ENCODE results near the gene UTP18. TPM values are rescaled to one million over a fixed set of nuclear protein-coding genes. Genes with fewer than 3 reads are reported as not detected.

UTP18 gene
- total and polyA plus RNA-seq, 2 of the 13 experiments (the other 11 are each of a cell fraction or from before 2014, with no cell fraction given), result 35.2 to 104 TPM

DNA sequence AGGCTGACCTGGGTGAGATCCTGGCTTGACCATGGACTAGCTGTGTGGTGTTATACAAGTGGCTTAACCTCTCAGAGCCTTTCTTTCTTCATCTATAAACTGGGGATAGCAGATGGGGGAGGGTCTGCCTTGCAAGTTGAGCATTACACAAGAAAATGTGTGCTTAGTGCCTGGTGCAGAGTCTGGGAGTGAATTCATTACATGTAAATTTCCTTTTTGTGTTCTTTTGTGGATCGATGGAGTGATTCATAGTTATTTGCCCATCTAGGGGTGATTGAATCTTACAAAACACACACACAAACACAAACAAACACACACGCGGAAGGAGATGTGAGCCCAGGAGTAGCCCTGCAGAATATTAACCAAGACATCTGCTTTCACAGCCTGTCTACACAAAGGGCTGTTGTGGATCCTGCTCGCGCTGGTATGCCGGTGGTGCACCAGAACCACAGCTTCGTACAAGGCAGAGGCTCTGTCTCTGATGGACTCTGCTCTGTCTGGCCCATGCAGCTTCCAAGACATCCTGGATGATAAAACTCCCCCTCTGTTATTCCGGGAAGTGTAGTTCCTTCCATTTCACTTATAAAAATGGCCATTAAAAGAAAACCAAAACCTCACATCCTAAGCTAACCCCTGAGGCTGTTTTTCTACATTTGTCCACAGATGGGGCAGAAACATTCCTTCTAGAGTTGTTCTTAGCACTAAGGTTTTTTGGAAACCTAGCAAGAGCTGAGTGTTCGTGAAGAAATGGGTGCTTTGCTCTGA, 86.1 kb downstream of the UTP18 start (continued):
- TF ChIP-seq ZBTB21 (CRISPR knock-in tag; IDR thresholded peaks at IDR 0.05) (no peak), NFRKB (IDR thresholded peaks at IDR 0.05) (no peak), RXRB (CRISPR knock-in tag; IDR thresholded peaks at IDR 0.05; ENCODE audit: borderline replicate concordance) (peak; percentile 20; the same call in 1 of the 2 replicates), ZNF678 (CRISPR knock-in tag; IDR thresholded peaks at IDR 0.05) (no peak), SMARCC2 (IDR thresholded peaks at IDR 0.05) (no peak), ZNF160 (CRISPR knock-in tag; IDR thresholded peaks at IDR 0.05) (no peak), ARID2 (CRISPR knock-in tag; IDR thresholded peaks at IDR 0.05; ENCODE audit: borderline replicate concordance) (0 out of 2 replicates have a peak, but pooled peaks have one; percentile 74), ETV5 (CRISPR knock-in tag; IDR thresholded peaks at IDR 0.05; ENCODE audit: borderline replicate concordance) (peak; percentile 52; the same call in 1 of the 2 replicates), ZNF431 (CRISPR knock-in tag; IDR thresholded peaks at IDR 0.05; ENCODE audit: borderline replicate concordance, low read depth) (no peak), ZNF816 (CRISPR knock-in tag; IDR thresholded peaks at IDR 0.05; ENCODE audit: borderline replicate concordance) (no peak), ZNF749 (CRISPR knock-in tag; IDR thresholded peaks at IDR 0.05; ENCODE audit: borderline replicate concordance) (no peak), NFE2 (CRISPR knock-in tag; IDR thresholded peaks at IDR 0.05) (no peak)
- TF ChIP-seq, protein P1, sequence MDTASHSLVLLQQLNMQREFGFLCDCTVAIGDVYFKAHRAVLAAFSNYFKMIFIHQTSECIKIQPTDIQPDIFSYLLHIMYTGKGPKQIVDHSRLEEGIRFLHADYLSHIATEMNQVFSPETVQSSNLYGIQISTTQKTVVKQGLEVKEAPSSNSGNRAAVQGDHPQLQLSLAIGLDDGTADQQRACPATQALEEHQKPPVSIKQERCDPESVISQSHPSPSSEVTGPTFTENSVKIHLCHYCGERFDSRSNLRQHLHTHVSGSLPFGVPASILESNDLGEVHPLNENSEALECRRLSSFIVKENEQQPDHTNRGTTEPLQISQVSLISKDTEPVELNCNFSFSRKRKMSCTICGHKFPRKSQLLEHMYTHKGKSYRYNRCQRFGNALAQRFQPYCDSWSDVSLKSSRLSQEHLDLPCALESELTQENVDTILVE (CRISPR knock-in tag; IDR thresholded peaks at IDR 0.05), result 0 out of 2 replicates have a peak, but pooled peaks have one; percentile 47
- TF ChIP-seq, protein P2, sequence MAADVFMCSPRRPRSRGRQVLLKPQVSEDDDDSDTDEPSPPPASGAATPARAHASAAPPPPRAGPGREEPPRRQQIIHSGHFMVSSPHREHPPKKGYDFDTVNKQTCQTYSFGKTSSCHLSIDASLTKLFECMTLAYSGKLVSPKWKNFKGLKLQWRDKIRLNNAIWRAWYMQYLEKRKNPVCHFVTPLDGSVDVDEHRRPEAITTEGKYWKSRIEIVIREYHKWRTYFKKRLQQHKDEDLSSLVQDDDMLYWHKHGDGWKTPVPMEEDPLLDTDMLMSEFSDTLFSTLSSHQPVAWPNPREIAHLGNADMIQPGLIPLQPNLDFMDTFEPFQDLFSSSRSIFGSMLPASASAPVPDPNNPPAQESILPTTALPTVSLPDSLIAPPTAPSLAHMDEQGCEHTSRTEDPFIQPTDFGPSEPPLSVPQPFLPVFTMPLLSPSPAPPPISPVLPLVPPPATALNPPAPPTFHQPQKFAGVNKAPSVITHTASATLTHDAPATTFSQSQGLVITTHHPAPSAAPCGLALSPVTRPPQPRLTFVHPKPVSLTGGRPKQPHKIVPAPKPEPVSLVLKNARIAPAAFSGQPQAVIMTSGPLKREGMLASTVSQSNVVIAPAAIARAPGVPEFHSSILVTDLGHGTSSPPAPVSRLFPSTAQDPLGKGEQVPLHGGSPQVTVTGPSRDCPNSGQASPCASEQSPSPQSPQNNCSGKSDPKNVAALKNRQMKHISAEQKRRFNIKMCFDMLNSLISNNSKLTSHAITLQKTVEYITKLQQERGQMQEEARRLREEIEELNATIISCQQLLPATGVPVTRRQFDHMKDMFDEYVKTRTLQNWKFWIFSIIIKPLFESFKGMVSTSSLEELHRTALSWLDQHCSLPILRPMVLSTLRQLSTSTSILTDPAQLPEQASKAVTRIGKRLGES (CRISPR knock-in tag; IDR thresholded peaks at IDR 0.05; ENCODE audit: borderline replicate concordance), result no peak
- TF ChIP-seq, protein P3, sequence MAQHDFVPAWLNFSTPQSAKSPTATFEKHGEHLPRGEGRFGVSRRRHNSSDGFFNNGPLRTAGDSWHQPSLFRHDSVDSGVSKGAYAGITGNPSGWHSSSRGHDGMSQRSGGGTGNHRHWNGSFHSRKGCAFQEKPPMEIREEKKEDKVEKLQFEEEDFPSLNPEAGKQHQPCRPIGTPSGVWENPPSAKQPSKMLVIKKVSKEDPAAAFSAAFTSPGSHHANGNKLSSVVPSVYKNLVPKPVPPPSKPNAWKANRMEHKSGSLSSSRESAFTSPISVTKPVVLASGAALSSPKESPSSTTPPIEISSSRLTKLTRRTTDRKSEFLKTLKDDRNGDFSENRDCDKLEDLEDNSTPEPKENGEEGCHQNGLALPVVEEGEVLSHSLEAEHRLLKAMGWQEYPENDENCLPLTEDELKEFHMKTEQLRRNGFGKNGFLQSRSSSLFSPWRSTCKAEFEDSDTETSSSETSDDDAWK (CRISPR knock-in tag; IDR thresholded peaks at IDR 0.05), result no peak
- TF ChIP-seq, protein P4, sequence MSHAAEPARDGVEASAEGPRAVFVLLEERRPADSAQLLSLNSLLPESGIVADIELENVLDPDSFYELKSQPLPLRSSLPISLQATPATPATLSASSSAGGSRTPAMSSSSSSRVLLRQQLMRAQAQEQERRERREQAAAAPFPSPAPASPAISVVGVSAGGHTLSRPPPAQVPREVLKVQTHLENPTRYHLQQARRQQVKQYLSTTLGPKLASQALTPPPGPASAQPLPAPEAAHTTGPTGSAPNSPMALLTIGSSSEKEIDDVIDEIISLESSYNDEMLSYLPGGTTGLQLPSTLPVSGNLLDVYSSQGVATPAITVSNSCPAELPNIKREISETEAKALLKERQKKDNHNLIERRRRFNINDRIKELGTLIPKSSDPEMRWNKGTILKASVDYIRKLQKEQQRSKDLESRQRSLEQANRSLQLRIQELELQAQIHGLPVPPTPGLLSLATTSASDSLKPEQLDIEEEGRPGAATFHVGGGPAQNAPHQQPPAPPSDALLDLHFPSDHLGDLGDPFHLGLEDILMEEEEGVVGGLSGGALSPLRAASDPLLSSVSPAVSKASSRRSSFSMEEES (CRISPR knock-in tag; IDR thresholded peaks at IDR 0.05), result peak; percentile 31; the same call in 1 of the 2 replicates
- TF ChIP-seq, protein P5, sequence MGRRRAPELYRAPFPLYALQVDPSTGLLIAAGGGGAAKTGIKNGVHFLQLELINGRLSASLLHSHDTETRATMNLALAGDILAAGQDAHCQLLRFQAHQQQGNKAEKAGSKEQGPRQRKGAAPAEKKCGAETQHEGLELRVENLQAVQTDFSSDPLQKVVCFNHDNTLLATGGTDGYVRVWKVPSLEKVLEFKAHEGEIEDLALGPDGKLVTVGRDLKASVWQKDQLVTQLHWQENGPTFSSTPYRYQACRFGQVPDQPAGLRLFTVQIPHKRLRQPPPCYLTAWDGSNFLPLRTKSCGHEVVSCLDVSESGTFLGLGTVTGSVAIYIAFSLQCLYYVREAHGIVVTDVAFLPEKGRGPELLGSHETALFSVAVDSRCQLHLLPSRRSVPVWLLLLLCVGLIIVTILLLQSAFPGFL (CRISPR knock-in tag; IDR thresholded peaks at IDR 0.05), result no peak
- TF ChIP-seq, protein P6, sequence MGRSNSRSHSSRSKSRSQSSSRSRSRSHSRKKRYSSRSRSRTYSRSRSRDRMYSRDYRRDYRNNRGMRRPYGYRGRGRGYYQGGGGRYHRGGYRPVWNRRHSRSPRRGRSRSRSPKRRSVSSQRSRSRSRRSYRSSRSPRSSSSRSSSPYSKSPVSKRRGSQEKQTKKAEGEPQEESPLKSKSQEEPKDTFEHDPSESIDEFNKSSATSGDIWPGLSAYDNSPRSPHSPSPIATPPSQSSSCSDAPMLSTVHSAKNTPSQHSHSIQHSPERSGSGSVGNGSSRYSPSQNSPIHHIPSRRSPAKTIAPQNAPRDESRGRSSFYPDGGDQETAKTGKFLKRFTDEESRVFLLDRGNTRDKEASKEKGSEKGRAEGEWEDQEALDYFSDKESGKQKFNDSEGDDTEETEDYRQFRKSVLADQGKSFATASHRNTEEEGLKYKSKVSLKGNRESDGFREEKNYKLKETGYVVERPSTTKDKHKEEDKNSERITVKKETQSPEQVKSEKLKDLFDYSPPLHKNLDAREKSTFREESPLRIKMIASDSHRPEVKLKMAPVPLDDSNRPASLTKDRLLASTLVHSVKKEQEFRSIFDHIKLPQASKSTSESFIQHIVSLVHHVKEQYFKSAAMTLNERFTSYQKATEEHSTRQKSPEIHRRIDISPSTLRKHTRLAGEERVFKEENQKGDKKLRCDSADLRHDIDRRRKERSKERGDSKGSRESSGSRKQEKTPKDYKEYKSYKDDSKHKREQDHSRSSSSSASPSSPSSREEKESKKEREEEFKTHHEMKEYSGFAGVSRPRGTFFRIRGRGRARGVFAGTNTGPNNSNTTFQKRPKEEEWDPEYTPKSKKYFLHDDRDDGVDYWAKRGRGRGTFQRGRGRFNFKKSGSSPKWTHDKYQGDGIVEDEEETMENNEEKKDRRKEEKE (IDR thresholded peaks at IDR 0.05), result no peak

Measured in HepG2 (cell line).